Uterus (tissue), 4 donors: ENCODE measurements around the gene THSD4. TPM values are rescaled to one million over a fixed set of nuclear protein-coding genes. Genes with fewer than 3 reads are reported as not detected.
A peak's percentile ranks its signal among the peaks of the same experiment; 100 is the strongest.

Source experiments
- DNase-seq, 2 donors: peaks; one replicate each; pipeline ENCODE4 v3.0.0-alpha.2; 2019 to 2020
- H3K27ac ChIP-seq, 2 donors: fragments of 200-600 bp; sonication (generic); 1 replicate in 1 of 2; 2 replicates in 1 of 2; pipeline ENCODE4 v1.5.1; 2016 to 2018
- H3K27me3 ChIP-seq, 2 donors: fragments of 200-600 bp; sonication (generic); one replicate each; pipeline ENCODE4 v1.5.1; 2018 to 2019; ENCODE audit warnings: control low read depth in 1 of 2
- H3K36me3 ChIP-seq, 2 donors: fragments of 200-600 bp; sonication (generic); one replicate each; pipeline ENCODE4 v1.5.1; 2019; ENCODE audit warnings: control low read depth in 1 of 2
- H3K4me1 ChIP-seq, 2 donors: fragments of 200-600 bp; sonication (generic); one replicate each; pipeline ENCODE4 v1.5.1; 2018 to 2019; ENCODE audit warnings: control low read depth in 1 of 2
- H3K4me3 ChIP-seq, 2 donors: fragments of 200-600 bp; sonication (generic); 1 replicate in 1 of 2; 2 replicates in 1 of 2; pipeline ENCODE4 v1.5.1; 2018 to 2019; ENCODE audit warnings: mild to moderate bottlenecking in 1 of 2
- H3K9me3 ChIP-seq, 2 donors: fragments of 200-600 bp; sonication (generic); one replicate each; pipeline ENCODE4 v1.5.1; 2019; ENCODE audit warnings: control low read depth in 1 of 2
- CTCF ChIP-seq, 4 experiments: fragments of 200-600 bp in 2 of 4; fragments of 450-650 bp in 2 of 4; sonication (generic) in 2 of 4; IDR thresholded peaks; one replicate each; pipeline ENCODE4 v1.5.1; 2016 to 2019; ENCODE audit warnings: antibody characterized with exemption in 4 of 4, mild to moderate bottlenecking in 2 of 4, moderate library complexity in 1 of 4
- POLR2A ChIP-seq, 2 donors: fragments of 450-650 bp; IDR thresholded peaks; one replicate each; pipeline ENCODE4 v1.6.1; 2016; ENCODE audit warnings: antibody characterized with exemption in 2 of 2, mild to moderate bottlenecking in 1 of 2, moderate library complexity in 1 of 2
- intact Hi-C: fragments of 100-400 bp; cut with DNase I; formaldehyde crosslinking; loops from one replicate; pipeline ENCODE4 v1.15.1; 2023; ENCODE audit warnings: low total_unique reads
- total RNA-seq, 4 donors: library from RNA; depleted of rRNA in 3 of 4; stranded (reverse); fragments of >200 nt in 3 of 4; gene quantifications; one replicate each; pipeline versions ENCODE4 v1.1.0 to v1.2.4, GENCODE V29; 2014 to 2023
- donor health status: DM: yes; HTN: yes; CAD: no.

The THSD4 gene
- total RNA-seq, 4 donors from 2014 or later, result 7.1 to 144 (median 35.4) TPM

GRCh38 chr15:71485094-71485693, 369.9 kb downstream of the THSD4 start:
- DNase-seq, result no peak
- H3K9me3 ChIP-seq, result no peaks in the 10 kb centered on the region
- no peaks in the 10 kb centered on the region for H3K4me1 ChIP-seq
- no peak overlapping the region for H3K4me3 ChIP-seq
- no peak overlapping the region for H3K27ac ChIP-seq
- intact Hi-C loops, result no loop called here
- H3K27me3 ChIP-seq, result no peaks in the 10 kb centered on the region
- TF ChIP-seq POLR2A (IDR thresholded peaks at IDR 0.05) (no peak), CTCF (IDR thresholded peaks at IDR 0.05) (peak in 1 of 4 experiments; percentile 13)
- H3K36me3 ChIP-seq, result no peaks in the 10 kb centered on the region

- no peaks in the 10 kb centered on the region for H3K27me3 ChIP-seq
- H3K27ac ChIP-seq, result no peak overlapping the region
- intact Hi-C loops, result no loop called here
- TF ChIP-seq CTCF (IDR thresholded peaks at IDR 0.05) (no peak), POLR2A (IDR thresholded peaks at IDR 0.05) (no peak)
- H3K4me3 ChIP-seq, result no peak overlapping the region
- no peak for DNase-seq
- no peaks in the 10 kb centered on the region for H3K4me1 ChIP-seq
- no peaks in the 10 kb centered on the region for H3K36me3 ChIP-seq
- H3K9me3 ChIP-seq, result no peaks in the 10 kb centered on the region
These were observed 374.3 kb downstream of the THSD4 start for GRCh38 chr15:71489570-71489969.

- Histone ChIP-seq H3K27me3 (no peaks in the 10 kb centered on the region), H3K27ac (no peak overlapping the region), H3K4me3 (no peak overlapping the region), H3K4me1 (no peaks in the 10 kb centered on the region), H3K9me3 (no peaks in the 10 kb centered on the region), H3K36me3 (no peaks in the 10 kb centered on the region)
- intact Hi-C loops, result no loop called here
- DNase-seq, result no peak
- no peak for TF ChIP-seq POLR2A (IDR thresholded peaks at IDR 0.05)
- no peak for TF ChIP-seq CTCF (IDR thresholded peaks at IDR 0.05)
These were observed 378.3 kb downstream of the THSD4 start for GRCh38 chr15:71493526-71493925.

GRCh38 chr15:71494563-71495397, 379.5 kb downstream of the THSD4 start:
- Histone ChIP-seq H3K27me3 (no peaks in the 10 kb centered on the region), H3K4me3 (no peak overlapping the region), H3K36me3 (no peaks in the 10 kb centered on the region), H3K4me1 (no peaks in the 10 kb centered on the region), H3K27ac (no peak overlapping the region), H3K9me3 (no peaks in the 10 kb centered on the region)
- intact Hi-C loops, result no loop called here
- DNase-seq, result no peak
- TF ChIP-seq POLR2A (IDR thresholded peaks at IDR 0.05) (no peak), CTCF (IDR thresholded peaks at IDR 0.05) (no peak)

GRCh38 chr15:71495398-71495780, 380.1 kb downstream of the THSD4 start:
- Histone ChIP-seq H3K4me3 (no peak overlapping the region), H3K27me3 (no peaks in the 10 kb centered on the region), H3K27ac (no peak overlapping the region), H3K9me3 (no peaks in the 10 kb centered on the region), H3K4me1 (no peaks in the 10 kb centered on the region), H3K36me3 (no peaks in the 10 kb centered on the region)
- TF ChIP-seq CTCF (IDR thresholded peaks at IDR 0.05) (no peak), POLR2A (IDR thresholded peaks at IDR 0.05) (no peak)
- DNase-seq, result no peak
- intact Hi-C loops, result no loop called here
